HepG2 (cell line): ENCODE data around the gene SLCO3A1. TPM values are rescaled to one million over a fixed set of nuclear protein-coding genes. Genes with fewer than 3 reads are reported as not detected.

Experiments
- ATAC-seq: fragments of 200-7000 bp; cut with Tn5 transposase; 3 replicates; pipeline ENCODE4 v1.9.1; 2020; ENCODE audit warnings: mild to moderate bottlenecking, moderate library complexity
- BruUV-seq: library from RNA; stranded (reverse); fragments of 400-500 nt; replicated peaks from 2 replicates; lab custom pipeline; 2021; lab: Mats Ljungman, UMichigan
- CTCF ChIA-PET: fragments of 300-600 bp; formaldehyde crosslinking; extraction: SDS; loops from one replicate; lab custom pipeline; 2021; ENCODE audit warnings: low total read pairs, inconsistent platforms, low intra/inter-chr PET ratio; lab: Yijun Ruan, JAX
- POLR2A ChIA-PET: fragments of 350-600 bp; sonication (Branson Sonifier 250); formaldehyde crosslinking; loops from one replicate; lab custom pipeline; 2020; ENCODE audit warnings: antibody characterized with exemption, inconsistent platforms; lab: Yijun Ruan, JAX
- DNase-seq: peaks from one replicate; pipeline ENCODE4 v3.0.0-alpha.2; 2015; ENCODE audit warnings: low spot score
- FAIRE-seq: peaks from 3 replicates; lab custom pipeline; 2011; peaks lifted over from hg19 to GRCh38; lab: Jason Lieb, UNC
- H2AFZ ChIP-seq: one replicate; pipeline ENCODE4 v1.6.1; 2011; ENCODE audit warnings: low read length, inconsistent platforms
- H3K27ac ChIP-seq: fragments of 300-600 bp; 3 replicates; pipeline ENCODE4 v1.8.0; 2011; ENCODE audit warnings: mixed run types, mild to moderate bottlenecking, mixed read lengths, low read length, inconsistent platforms; ENCODE audit not compliant: insufficient read depth; ENCODE audit errors: extremely low read length
- H3K27me3 ChIP-seq, 2 experiments: fragments of 200-600 bp in 1 of 2; 2 replicates in 1 of 2; 3 replicates in 1 of 2; pipeline versions ENCODE4 v1.6.0 to v1.8.0; 2011; ENCODE audit warnings: low read length in 2 of 2, mild to moderate bottlenecking in 2 of 2, moderate library complexity in 2 of 2, inconsistent platforms in 1 of 2; ENCODE audit not compliant: insufficient read depth in 2 of 2, control insufficient read depth in 1 of 2
- H3K36me3 ChIP-seq, 2 experiments: fragments of 200-600 bp in 1 of 2; replicated peaks in 1 of 2; 2 replicates in 1 of 2; 3 replicates in 1 of 2; pipeline versions ENCODE4 v1.5.1 to v1.8.0; 2011; ENCODE audit warnings: low read length in 2 of 2, inconsistent platforms in 1 of 2; ENCODE audit not compliant: insufficient read depth in 2 of 2, control insufficient read depth in 1 of 2
- H3K4me1 ChIP-seq: 2 replicates; pipeline ENCODE4 v1.5.1; 2012; ENCODE audit warnings: low read length, inconsistent platforms; ENCODE audit not compliant: insufficient read depth
- H3K4me2 ChIP-seq: 2 replicates; pipeline ENCODE4 v1.6.0; 2011; ENCODE audit warnings: low read depth, low read length, inconsistent platforms
- H3K4me3 ChIP-seq, 3 experiments: fragments of 200-600 bp in 1 of 3; sonication (generic), shearing (Covaris generic) in 1 of 3; replicated peaks in 1 of 3; 2 replicates each; pipeline ENCODE4 v1.5.1; 2011 to 2016; ENCODE audit warnings: low read length in 3 of 3, inconsistent platforms in 2 of 3, low read depth in 2 of 3, mild to moderate bottlenecking in 2 of 3, control low read depth in 1 of 3, mixed read lengths in 1 of 3; ENCODE audit not compliant: insufficient read depth in 1 of 3
- H3K79me2 ChIP-seq: one replicate; pipeline ENCODE4 v1.6.1; 2011; ENCODE audit warnings: low read length, inconsistent platforms; ENCODE audit not compliant: insufficient read depth
- H3K9ac ChIP-seq: 2 replicates; pipeline ENCODE4 v1.6.0; 2011; ENCODE audit warnings: mild to moderate bottlenecking, low read depth, low read length, inconsistent platforms; ENCODE audit not compliant: insufficient read depth
- H3K9me3 ChIP-seq: 2 replicates; pipeline ENCODE4 v1.5.1; 2012; ENCODE audit warnings: mild to moderate bottlenecking, low read length
- H4K20me1 ChIP-seq: 2 replicates; pipeline ENCODE4 v1.6.0; 2011; ENCODE audit warnings: inconsistent platforms, mild to moderate bottlenecking, low read length, moderate library complexity; ENCODE audit not compliant: insufficient read depth
- AFF4 ChIP-seq: sonication (generic); formaldehyde crosslinking; IDR thresholded peaks from 2 replicates; pipeline ENCODE4 v1.4.0; 2020; ENCODE audit warnings: missing genetic modification reagents
- ATF7 ChIP-seq, 2 experiments: fragments of 450-650 bp in 1 of 2; sonication (generic) in 1 of 2; formaldehyde crosslinking in 1 of 2; IDR thresholded peaks; 2 replicates each; pipeline versions ENCODE4 v1.4.0 to v1.6.1; 2016 to 2020; ENCODE audit warnings: antibody characterized with exemption in 1 of 2, mild to moderate bottlenecking in 1 of 2, missing genetic modification reagents in 1 of 2
- FOXJ3 ChIP-seq: sonication (generic); formaldehyde crosslinking; IDR thresholded peaks from 2 replicates; pipeline ENCODE4 v1.4.0; 2020; ENCODE audit warnings: missing genetic modification reagents, mild to moderate bottlenecking, borderline replicate concordance
- HHEX ChIP-seq: IDR thresholded peaks from 2 replicates; pipeline ENCODE4 v1.6.1; 2016; ENCODE audit warnings: control low read depth
- NPAS2 ChIP-seq: sonication (generic); formaldehyde crosslinking; IDR thresholded peaks from 2 replicates; pipeline ENCODE4 v1.8.0; 2022; ENCODE audit warnings: mild to moderate bottlenecking, missing genetic modification reagents, borderline replicate concordance
- SNAPC5 ChIP-seq: sonication (generic); formaldehyde crosslinking; IDR thresholded peaks from 2 replicates; pipeline ENCODE4 v1.8.1; 2023; ENCODE audit warnings: mild to moderate bottlenecking, missing genetic modification reagents, borderline replicate concordance
- SRY ChIP-seq: sonication (generic); formaldehyde crosslinking; IDR thresholded peaks from 2 replicates; pipeline ENCODE4 v1.8.0; 2022; ENCODE audit warnings: mild to moderate bottlenecking, missing genetic modification reagents
- TEAD2 ChIP-seq: sonication (generic); formaldehyde crosslinking; IDR thresholded peaks from 2 replicates; pipeline ENCODE4 v1.9.0; 2021; ENCODE audit warnings: missing genetic modification reagents
- ZNF468 ChIP-seq: sonication (generic); formaldehyde crosslinking; IDR thresholded peaks from 2 replicates; pipeline ENCODE4 v1.8.0; 2022; ENCODE audit warnings: mild to moderate bottlenecking, moderate library complexity, missing genetic modification reagents
- ZNF589 ChIP-seq: sonication (generic); formaldehyde crosslinking; conservative IDR thresholded peaks from 2 replicates; pipeline ENCODE4 v1.8.0; 2022; ENCODE audit warnings: mild to moderate bottlenecking, moderate library complexity, missing genetic modification reagents
- ZNF782 ChIP-seq: sonication (generic); formaldehyde crosslinking; IDR thresholded peaks from 2 replicates; pipeline ENCODE4 v1.4.0; 2020; ENCODE audit warnings: missing genetic modification reagents, mild to moderate bottlenecking, borderline replicate concordance
- ZNF784 ChIP-seq: sonication (generic); formaldehyde crosslinking; IDR thresholded peaks from 2 replicates; pipeline ENCODE4 v1.5.1; 2020; ENCODE audit warnings: missing genetic modification reagents, mild to moderate bottlenecking, borderline replicate concordance
- ZNF891 ChIP-seq: sonication (generic); formaldehyde crosslinking; IDR thresholded peaks from 2 replicates; pipeline ENCODE4 v1.5.0; 2020; ENCODE audit warnings: mild to moderate bottlenecking, missing genetic modification reagents
- WGBS: methylation state at CpG from one replicate; pipeline ENCODE4 v1.1.6; 2017; ENCODE audit warnings: low lambda C conversion rate; 5-methylcytosine and 5-hydroxymethylcytosine counted together
- in situ Hi-C: cut with HindIII; loops from 2 replicates; pipeline ENCODE4 v1.10.0; 2017; ENCODE audit warnings: low pct_unique_long_range_greater_than_20kb; ENCODE audit not compliant: extremely low pct_ligation_motif_present
- intact Hi-C: fragments of 100-400 bp; cut with micrococcal nuclease; formaldehyde crosslinking; loops from one replicate; pipeline ENCODE4 v1.10.0; 2022; ENCODE audit not compliant: unreplicated experiment
- polyA plus RNA-seq, 8 experiments: library from polyadenylated mRNA; depleted of rRNA in 3 of 8; stranded (reverse) in 7 of 8; unstranded in 1 of 8; fragments of >200 nt; fragmentation: Illumina TruSeq in 4 of 8; extraction: Trizol in 4 of 8; gene quantifications; 2 replicates each; pipeline versions ENCODE4 v1.2.1 to v1.2.3, GENCODE V29; 2011 to 2016; ENCODE audit warnings: low read depth in 4 of 8, missing spikeins in 1 of 8, mixed read lengths in 1 of 8; ENCODE audit not compliant: insufficient read depth in 1 of 8
- total RNA-seq, 5 experiments: library from RNA; depleted of rRNA; stranded (reverse); fragments of >200 nt; fragmentation: Illumina TruSeq; extraction: Trizol; gene quantifications; 2 replicates each; pipeline ENCODE4 v1.2.3, GENCODE V29; 2016; ENCODE audit warnings: low read depth in 1 of 5

SLCO3A1 gene
- total and polyA plus RNA-seq, 2 of the 13 experiments (the other 11 are each of a cell fraction or from before 2014, with no cell fraction given), result 0.02 TPM; not detected in 1

- ATAC-seq (no peak), DNase-seq (no peak), FAIRE-seq (no peak)
- H3K27me3 ChIP-seq, result no peaks in the 10 kb centered on the region
- no peak overlapping the region for H3K9ac ChIP-seq
- no peak overlapping the region for H3K27ac ChIP-seq
- no peaks in the 10 kb centered on the region for H3K4me1 ChIP-seq
- TF ChIP-seq FOXJ3 (CRISPR knock-in tag), result no peak
- TF ChIP-seq TEAD2, result no peak
- no peak for TF ChIP-seq ATF7 (IDR thresholded peaks at IDR 0.05)
- TF ChIP-seq ATF7 (CRISPR knock-in tag; IDR thresholded peaks at IDR 0.05), result no peak
- TF ChIP-seq ZNF589 (CRISPR knock-in tag), result no peak
- no peak for TF ChIP-seq ZNF891 (CRISPR knock-in tag)
- TF ChIP-seq HHEX, result no peak
- no peak for TF ChIP-seq ZNF468 (CRISPR knock-in tag)
- no peaks in the 10 kb centered on the region for H3K9me3 ChIP-seq
- intact Hi-C loops (no loop called here), in situ Hi-C loops (no loop called here)
- ChIA-PET CTCF (no interaction called here), POLR2A (no interaction called here)
- no TSS peak for BruUV-seq
- no peaks in the 10 kb centered on the region for H3K79me2 ChIP-seq
- no peak overlapping the region for H3K4me2 ChIP-seq
- no peaks in the 10 kb centered on the region for H3K36me3 ChIP-seq
- H2AFZ ChIP-seq, result no peak overlapping the region
- H3K4me3 ChIP-seq, result no peak overlapping the region
- no peaks in the 10 kb centered on the region for H4K20me1 ChIP-seq
- 36% methylated on average over 4 of the region's 4 CpGs for WGBS
Measured at GRCh38 chr15:92196342-92196741, 342.8 kb downstream of the SLCO3A1 start.

- Histone ChIP-seq H3K4me1 (no peaks in the 10 kb centered on the region), H3K79me2 (no peaks in the 10 kb centered on the region), H3K36me3 (no peaks in the 10 kb centered on the region), H3K4me2 (no peak overlapping the region), H3K27ac (no peak overlapping the region), H3K27me3 (no peaks in the 10 kb centered on the region), H3K4me3 (no peak overlapping the region), H3K9ac (no peak overlapping the region), H2AFZ (no peak overlapping the region), H3K9me3 (no peaks in the 10 kb centered on the region), H4K20me1 (no peaks in the 10 kb centered on the region)
- in situ Hi-C loops, result no loop called here
- intact Hi-C loops, result no loop called here
- CTCF ChIA-PET, result no interaction called here
- ATAC-seq, result no peak
- WGBS, result 17% methylated on average over 2 of the region's 2 CpGs
- no peak for DNase-seq
- no TSS peak for BruUV-seq
- FAIRE-seq, result no peak
- POLR2A ChIA-PET, result no interaction called here
- TF ChIP-seq NPAS2 (CRISPR knock-in tag), result no peak
- TF ChIP-seq SNAPC5 (CRISPR knock-in tag), result no peak
- TF ChIP-seq AFF4, result no peak
- TF ChIP-seq ZNF782 (CRISPR knock-in tag), result no peak
- TF ChIP-seq SRY (CRISPR knock-in tag), result no peak
- no peak for TF ChIP-seq ZNF784
Measured at GRCh38 chr15:92197746-92198145, 344.2 kb downstream of the SLCO3A1 start.
